Karpas-422 (cell line): Measurements from ENCODE around the gene CCN5. TPM values are rescaled to one million over a fixed set of nuclear protein-coding genes. Genes with fewer than 3 reads are reported as not detected.

ENCODE experiments used
- DNase-seq: peaks from one replicate; pipeline ENCODE4 v3.0.0-alpha.2; 2015
- H2AFZ ChIP-seq: fragments of 200-600 bp; sonication (generic); 2 replicates; pipeline ENCODE4 v1.6.1; 2014; ENCODE audit warnings: antibody characterized with exemption, low read length, mixed read lengths
- H3K27ac ChIP-seq: fragments of 200-600 bp; sonication (generic); 2 replicates; pipeline ENCODE4 v1.5.1; 2014; ENCODE audit warnings: mild to moderate bottlenecking, low read length, moderate library complexity
- H3K27me3 ChIP-seq: fragments of 200-600 bp; sonication (generic); 2 replicates; pipeline ENCODE4 v1.6.1; 2014; ENCODE audit warnings: low read length, mixed read lengths
- H3K36me3 ChIP-seq: fragments of 200-600 bp; sonication (generic); 2 replicates; pipeline ENCODE4 v1.6.1; 2014; ENCODE audit warnings: low read length, mixed read lengths; ENCODE audit not compliant: insufficient read depth
- H3K4me1 ChIP-seq: fragments of 200-600 bp; sonication (generic); 2 replicates; pipeline ENCODE4 v1.6.1; 2014; ENCODE audit warnings: mild to moderate bottlenecking, low read length, mixed read lengths
- H3K4me2 ChIP-seq: fragments of 200-600 bp; sonication (generic); 2 replicates; pipeline ENCODE4 v1.6.1; 2014; ENCODE audit warnings: low read length, low read depth, mild to moderate bottlenecking; ENCODE audit not compliant: poor library complexity, severe bottlenecking
- H3K4me3 ChIP-seq: fragments of 200-600 bp; sonication (generic); 2 replicates; pipeline ENCODE4 v1.5.1; 2014; ENCODE audit warnings: mild to moderate bottlenecking, antibody characterized with exemption, low read length, mixed read lengths
- H3K79me2 ChIP-seq: fragments of 200-600 bp; sonication (generic); 2 replicates; pipeline ENCODE4 v1.6.1; 2014; ENCODE audit warnings: mild to moderate bottlenecking, low read length, mixed read lengths
- H3K9ac ChIP-seq: fragments of 200-600 bp; sonication (generic); 2 replicates; pipeline ENCODE4 v1.6.0; 2014; ENCODE audit warnings: low read length
- H3K9me2 ChIP-seq: fragments of 200-600 bp; sonication (generic), shearing (Covaris generic); replicated peaks from 2 replicates; pipeline ENCODE4 v1.6.0; 2014; ENCODE audit warnings: mild to moderate bottlenecking, low read length, moderate library complexity; ENCODE audit not compliant: insufficient read depth
- H3K9me3 ChIP-seq: fragments of 300-700, 200-600 bp; sonication (generic); 2 replicates; pipeline ENCODE4 v1.6.1; 2014; ENCODE audit warnings: low read length, mixed read lengths
- H4K20me1 ChIP-seq: fragments of 200-600 bp; sonication (generic); 2 replicates; pipeline ENCODE4 v1.6.1; 2014; ENCODE audit warnings: mild to moderate bottlenecking, antibody characterized with exemption, low read length, low read depth; ENCODE audit not compliant: insufficient read depth
- total RNA-seq: library from RNA; depleted of rRNA; stranded (reverse); fragments of >200 nt; shearing (Covaris generic); gene quantifications from 2 replicates; pipeline ENCODE4 v1.2.3, GENCODE V29; 2014; ENCODE audit warnings: low replicate concordance

CCN5 gene
- total RNA-seq, 1 experiment from 2014 or later = not detected

- Histone ChIP-seq H3K9me3 (no peaks in the 10 kb centered on the region), H3K79me2 (no peaks in the 10 kb centered on the region), H3K27ac (no peak overlapping the region), H2AFZ (no peak overlapping the region), H4K20me1 (no peaks in the 10 kb centered on the region), H3K4me2 (no peak overlapping the region), H3K9me2 (no peaks in the 10 kb centered on the region), H3K36me3 (no peaks in the 10 kb centered on the region), H3K27me3 (no peaks in the 10 kb centered on the region), H3K9ac (no peak overlapping the region), H3K4me3 (no peak overlapping the region), H3K4me1 (peaks cover 3% of the 10 kb centered on the region; the same call in 1 of the 2 replicates)
- DNase-seq = no peak
These were observed 9.6 kb upstream of the CCN5 start for GRCh38 chr20:44705364-44706094.

- no peaks in the 10 kb centered on the region for H3K9me2 ChIP-seq
- H3K4me2 ChIP-seq = no peak overlapping the region
- H4K20me1 ChIP-seq = no peaks in the 10 kb centered on the region
- no peak for DNase-seq
- H3K79me2 ChIP-seq = no peaks in the 10 kb centered on the region
- no peaks in the 10 kb centered on the region for H3K36me3 ChIP-seq
- peaks cover 3% of the 10 kb centered on the region; the same call in 1 of the 2 replicates for H3K4me1 ChIP-seq
- H3K4me3 ChIP-seq = no peak overlapping the region
- H2AFZ ChIP-seq = no peak overlapping the region
- H3K27me3 ChIP-seq = no peaks in the 10 kb centered on the region
- no peaks in the 10 kb centered on the region for H3K9me3 ChIP-seq
- H3K27ac ChIP-seq = no peak overlapping the region
- no peak overlapping the region for H3K9ac ChIP-seq
These were observed 8.7 kb upstream of the CCN5 start for GRCh38 chr20:44706301-44707017.

- Histone ChIP-seq H3K27me3 (no peaks in the 10 kb centered on the region), H3K79me2 (no peaks in the 10 kb centered on the region), H3K4me2 (no peak overlapping the region), H3K9ac (no peak overlapping the region), H3K9me2 (no peaks in the 10 kb centered on the region), H3K4me1 (peaks cover 3% of the 10 kb centered on the region; the same call in 1 of the 2 replicates), H3K36me3 (no peaks in the 10 kb centered on the region), H3K27ac (no peak overlapping the region), H4K20me1 (no peaks in the 10 kb centered on the region), H3K9me3 (no peaks in the 10 kb centered on the region), H2AFZ (no peak overlapping the region), H3K4me3 (no peak overlapping the region)
- no peak for DNase-seq
These were observed 8.1 kb upstream of the CCN5 start for GRCh38 chr20:44707018-44707579.

- Histone ChIP-seq H3K9me3 (no peaks in the 10 kb centered on the region), H3K4me1 (no peaks in the 10 kb centered on the region), H4K20me1 (no peaks in the 10 kb centered on the region), H3K27me3 (no peaks in the 10 kb centered on the region), H3K79me2 (no peaks in the 10 kb centered on the region), H3K4me2 (no peak overlapping the region), H3K4me3 (no peak overlapping the region), H3K27ac (no peak overlapping the region), H3K9me2 (no peaks in the 10 kb centered on the region), H2AFZ (no peak overlapping the region), H3K9ac (no peak overlapping the region), H3K36me3 (no peaks in the 10 kb centered on the region)
- no peak for DNase-seq
These were observed 5.8 kb upstream of the CCN5 start for GRCh38 chr20:44709380-44709779.

GRCh38 chr20:44709797-44710196, 5.4 kb upstream of the CCN5 start:
- no peaks in the 10 kb centered on the region for H4K20me1 ChIP-seq
- no peaks in the 10 kb centered on the region for H3K27me3 ChIP-seq
- H3K4me2 ChIP-seq = no peak overlapping the region
- H3K9ac ChIP-seq = no peak overlapping the region
- no peak overlapping the region for H2AFZ ChIP-seq
- no peaks in the 10 kb centered on the region for H3K9me2 ChIP-seq
- no peak for DNase-seq
- no peak overlapping the region for H3K27ac ChIP-seq
- H3K4me1 ChIP-seq = no peaks in the 10 kb centered on the region
- H3K36me3 ChIP-seq = no peaks in the 10 kb centered on the region
- H3K4me3 ChIP-seq = no peak overlapping the region
- H3K9me3 ChIP-seq = no peaks in the 10 kb centered on the region
- H3K79me2 ChIP-seq = no peaks in the 10 kb centered on the region

GRCh38 chr20:44711237-44711636, 3.9 kb upstream of the CCN5 start:
- no peaks in the 10 kb centered on the region for H3K27me3 ChIP-seq
- H3K9ac ChIP-seq = no peak overlapping the region
- no peaks in the 10 kb centered on the region for H3K79me2 ChIP-seq
- H3K36me3 ChIP-seq = no peaks in the 10 kb centered on the region
- no peaks in the 10 kb centered on the region for H3K9me3 ChIP-seq
- H4K20me1 ChIP-seq = 0 out of 2 replicates have a peak, but pooled peaks cover 2% of the 10 kb centered on the region
- H2AFZ ChIP-seq = no peak overlapping the region
- no peak overlapping the region for H3K27ac ChIP-seq
- H3K4me3 ChIP-seq = no peak overlapping the region
- H3K9me2 ChIP-seq = no peaks in the 10 kb centered on the region
- no peak overlapping the region for H3K4me2 ChIP-seq
- H3K4me1 ChIP-seq = no peaks in the 10 kb centered on the region
- DNase-seq = no peak

- no peak overlapping the region for H2AFZ ChIP-seq
- 0 out of 2 replicates have a peak, but pooled peaks cover 2% of the 10 kb centered on the region for H4K20me1 ChIP-seq
- no peaks in the 10 kb centered on the region for H3K27me3 ChIP-seq
- H3K9ac ChIP-seq = no peak overlapping the region
- no peaks in the 10 kb centered on the region for H3K4me1 ChIP-seq
- no peak overlapping the region for H3K4me2 ChIP-seq
- no peaks in the 10 kb centered on the region for H3K79me2 ChIP-seq
- no peaks in the 10 kb centered on the region for H3K36me3 ChIP-seq
- no peak overlapping the region for H3K4me3 ChIP-seq
- DNase-seq = no peak
- H3K27ac ChIP-seq = no peak overlapping the region
- no peaks in the 10 kb centered on the region for H3K9me3 ChIP-seq
- no peaks in the 10 kb centered on the region for H3K9me2 ChIP-seq
These were observed 968 bp upstream of the CCN5 start for GRCh38 chr20:44714102-44714700.
